HEK293 (cell line): Measurements from ENCODE around the gene ZNF579.

Source experiments
- CTCF ChIA-PET: fragments of 350-600 bp; formaldehyde crosslinking; extraction: SDS; loops from one replicate; lab custom pipeline; 2021; ENCODE audit warnings: antibody characterized with exemption; lab: Yijun Ruan, JAX
- POLR2A ChIA-PET: fragments of 300-600 bp; formaldehyde crosslinking; extraction: SDS; loops from one replicate; lab custom pipeline; 2020; ENCODE audit warnings: antibody characterized with exemption, inconsistent platforms; lab: Yijun Ruan, JAX
- H3K27ac ChIP-seq: fragments of 200-500 bp; sonication (Bioruptor generic); 2 replicates; pipeline ENCODE4 v1.5.1; 2014; ENCODE audit warnings: low read depth, low read length, control low read depth, inconsistent platforms; ENCODE audit errors: extremely low read depth
- H3K36me3 ChIP-seq, 2 experiments: fragments of 200-500 bp in 1 of 2; sonication (Bioruptor generic) in 1 of 2; 1 replicate in 1 of 2; 2 replicates in 1 of 2; pipeline ENCODE4 v1.5.1; 2014 to 2017; ENCODE audit warnings: inconsistent platforms in 2 of 2, low read length in 2 of 2; ENCODE audit not compliant: control insufficient read depth in 2 of 2, insufficient read depth in 1 of 2
- H3K4me1 ChIP-seq: fragments of 200-500 bp; sonication (Bioruptor generic); 2 replicates; pipeline ENCODE4 v1.5.1; 2014; ENCODE audit warnings: mild to moderate bottlenecking, low read length, inconsistent platforms; ENCODE audit not compliant: control insufficient read depth, insufficient read depth
- H3K4me3 ChIP-seq: 2 replicates; pipeline ENCODE4 v1.5.1; 2011; ENCODE audit warnings: low read depth, mild to moderate bottlenecking, control low read depth, low read length, moderate library complexity
- H3K9me3 ChIP-seq: fragments of 200-500 bp; sonication (Bioruptor generic); 2 replicates; pipeline ENCODE4 v1.5.1; 2014; ENCODE audit warnings: low read depth, low read length, inconsistent platforms; ENCODE audit not compliant: control insufficient read depth, insufficient read depth
- GLIS2 ChIP-seq: fragments of 450-650 bp; formaldehyde crosslinking; IDR thresholded peaks from 2 replicates; pipeline ENCODE4 v1.5.1; 2016; ENCODE audit warnings: missing biosample characterization, missing genetic modification characterization
- IKZF3 ChIP-seq: fragments of 450-650 bp; IDR thresholded peaks from 2 replicates; pipeline ENCODE4 v1.5.0; 2018; ENCODE audit warnings: missing biosample characterization, mild to moderate bottlenecking, missing genetic modification characterization, moderate library complexity
- PBX3 ChIP-seq: sonication (generic); formaldehyde crosslinking; IDR thresholded peaks from 2 replicates; pipeline ENCODE4 v1.8.1; 2022; ENCODE audit warnings: mild to moderate bottlenecking, moderate library complexity, missing genetic modification reagents
- PRDM6 ChIP-seq: fragments of 450-650 bp; formaldehyde crosslinking; IDR thresholded peaks from 2 replicates; pipeline ENCODE4 v1.5.1; 2017; ENCODE audit warnings: missing biosample characterization, missing genetic modification characterization
- SCRT1 ChIP-seq: fragments of 450-650 bp; formaldehyde crosslinking; IDR thresholded peaks from 2 replicates; pipeline ENCODE4 v1.5.1; 2016; ENCODE audit warnings: missing biosample characterization, missing genetic modification characterization, borderline replicate concordance
- SP2 ChIP-seq: fragments of 450-650 bp; formaldehyde crosslinking; IDR thresholded peaks from 2 replicates; pipeline ENCODE4 v1.5.1; 2016; ENCODE audit warnings: missing biosample characterization, missing genetic modification characterization
- SP7 ChIP-seq: fragments of 450-650 bp; formaldehyde crosslinking; IDR thresholded peaks from 2 replicates; pipeline ENCODE4 v1.5.1; 2016; ENCODE audit warnings: missing biosample characterization, missing genetic modification characterization
- TRIM28 ChIP-seq: IDR thresholded peaks from 2 replicates; pipeline ENCODE4 v1.6.1; 2011; ENCODE audit warnings: low read length, control low read depth, borderline replicate concordance
- WT1 ChIP-seq: fragments of 450-650 bp; formaldehyde crosslinking; IDR thresholded peaks from 2 replicates; pipeline ENCODE4 v1.5.1; 2016; ENCODE audit warnings: missing biosample characterization, missing genetic modification characterization
- YY2 ChIP-seq: fragments of 450-650 bp; formaldehyde crosslinking; IDR thresholded peaks from 2 replicates; pipeline ENCODE4 v1.5.1; 2016; ENCODE audit warnings: missing biosample characterization, missing genetic modification characterization
- ZBTB11 ChIP-seq: fragments of 450-650 bp; formaldehyde crosslinking; conservative IDR thresholded peaks from 2 replicates; pipeline ENCODE4 v1.5.1; 2016; ENCODE audit warnings: low read depth, missing biosample characterization, missing genetic modification characterization
- ZBTB20 ChIP-seq: fragments of 450-650 bp; formaldehyde crosslinking; IDR thresholded peaks from 2 replicates; pipeline ENCODE4 v1.5.1; 2016; ENCODE audit warnings: missing biosample characterization, missing genetic modification characterization
- ZBTB7A ChIP-seq: fragments of 450-650 bp; formaldehyde crosslinking; IDR thresholded peaks from 2 replicates; pipeline ENCODE4 v1.5.1; 2016; ENCODE audit warnings: low read depth, missing biosample characterization, missing genetic modification characterization
- ZFHX2 ChIP-seq: fragments of 450-650 bp; formaldehyde crosslinking; conservative IDR thresholded peaks from 2 replicates; pipeline ENCODE4 v1.5.1; 2016; ENCODE audit warnings: missing biosample characterization, missing genetic modification characterization
- ZNF140 ChIP-seq: fragments of 450-650 bp; formaldehyde crosslinking; IDR thresholded peaks from 2 replicates; pipeline ENCODE4 v1.5.1; 2016; ENCODE audit warnings: missing biosample characterization, missing genetic modification characterization
- ZNF221 ChIP-seq: fragments of 450-650 bp; formaldehyde crosslinking; IDR thresholded peaks from 2 replicates; pipeline ENCODE4 v1.5.1; 2017; ENCODE audit warnings: missing biosample characterization, missing genetic modification characterization, borderline replicate concordance
- ZNF223 ChIP-seq: fragments of 450-650 bp; formaldehyde crosslinking; IDR thresholded peaks from 2 replicates; pipeline ENCODE4 v1.5.1; 2016; ENCODE audit warnings: missing biosample characterization, missing genetic modification characterization
- ZNF266 ChIP-seq: fragments of 450-650 bp; formaldehyde crosslinking; IDR thresholded peaks from 2 replicates; pipeline ENCODE4 v1.5.1; 2016; ENCODE audit warnings: missing biosample characterization, missing genetic modification characterization, low read depth
- ZNF335 ChIP-seq: fragments of 450-650 bp; formaldehyde crosslinking; conservative IDR thresholded peaks from 2 replicates; pipeline ENCODE4 v1.5.1; 2016; ENCODE audit warnings: missing biosample characterization, missing genetic modification characterization
- ZNF449 ChIP-seq: fragments of 450-650 bp; formaldehyde crosslinking; IDR thresholded peaks from 2 replicates; pipeline ENCODE4 v1.5.1; 2017; ENCODE audit warnings: missing biosample characterization, mild to moderate bottlenecking, missing genetic modification characterization, moderate library complexity
- ZNF501 ChIP-seq: fragments of 450-650 bp; formaldehyde crosslinking; IDR thresholded peaks from 2 replicates; pipeline ENCODE4 v1.5.1; 2016; ENCODE audit warnings: missing biosample characterization, missing genetic modification characterization
- ZNF514 ChIP-seq: fragments of 450-650 bp; formaldehyde crosslinking; IDR thresholded peaks from 2 replicates; pipeline ENCODE4 v1.5.1; 2016; ENCODE audit warnings: missing biosample characterization, missing genetic modification characterization
- ZNF529 ChIP-seq: fragments of 450-650 bp; formaldehyde crosslinking; IDR thresholded peaks from 2 replicates; pipeline ENCODE4 v1.5.1; 2017; ENCODE audit warnings: missing genetic modification characterization, missing biosample characterization; ENCODE audit not compliant: insufficient replicate concordance
- ZNF585B ChIP-seq: fragments of 450-650 bp; formaldehyde crosslinking; IDR thresholded peaks from 2 replicates; pipeline ENCODE4 v1.5.1; 2016; ENCODE audit warnings: missing biosample characterization, missing genetic modification characterization
- ZNF623 ChIP-seq: fragments of 450-650 bp; formaldehyde crosslinking; IDR thresholded peaks from 2 replicates; pipeline ENCODE4 v1.5.1; 2016; ENCODE audit warnings: missing biosample characterization, missing genetic modification characterization
- ZNF660 ChIP-seq: fragments of 450-650 bp; IDR thresholded peaks from 2 replicates; pipeline ENCODE4 v1.5.1; 2018; ENCODE audit warnings: missing biosample characterization, mild to moderate bottlenecking, missing genetic modification characterization
- ZNF692 ChIP-seq: fragments of 450-650 bp; formaldehyde crosslinking; IDR thresholded peaks from 2 replicates; pipeline ENCODE4 v1.5.1; 2016; ENCODE audit warnings: missing biosample characterization, missing genetic modification characterization
- ZNF768 ChIP-seq: fragments of 450-650 bp; formaldehyde crosslinking; IDR thresholded peaks from 2 replicates; pipeline ENCODE4 v1.5.1; 2018; ENCODE audit warnings: missing biosample characterization, mild to moderate bottlenecking, missing genetic modification characterization
- ZSCAN23 ChIP-seq: fragments of 450-650 bp; formaldehyde crosslinking; IDR thresholded peaks from 2 replicates; pipeline ENCODE4 v1.5.1; 2016; ENCODE audit warnings: missing biosample characterization, missing genetic modification characterization

ZNF579 gene

GRCh38 chr19:55625004-55625326, 44.3 kb upstream of the ZNF579 start (continued):
- TF ChIP-seq YY2 (tag by site-specific recombination): no peak
- no peak for TF ChIP-seq ZNF585B (tag by site-specific recombination)
- no peak for TF ChIP-seq ZNF221 (tag by site-specific recombination)
- 0 out of 2 replicates have a peak, but pooled peaks have one; percentile 4 for TF ChIP-seq ZBTB11 (tag by site-specific recombination)
- TF ChIP-seq ZNF335 (tag by site-specific recombination): peak; percentile 7; the same call in 1 of the 2 replicates
- TF ChIP-seq ZFHX2 (tag by site-specific recombination): no peak; the same call in 1 of the 2 replicates
- no peak for TF ChIP-seq ZNF266 (tag by site-specific recombination)
- no peak for TF ChIP-seq ZNF449 (tag by site-specific recombination)
- no peak for TF ChIP-seq ZNF623 (tag by site-specific recombination)
- TF ChIP-seq ZSCAN23: no peak
- TF ChIP-seq WT1 (tag by site-specific recombination): no peak
- no peak for TF ChIP-seq ZBTB20
- TF ChIP-seq ZBTB7A (tag by site-specific recombination): no peak
- TF ChIP-seq ZNF501 (tag by site-specific recombination): no peak
- TF ChIP-seq SP7 (tag by site-specific recombination): peak; percentile 2; the same call in 1 of the 2 replicates
- TF ChIP-seq TRIM28: no peak
- no peak for TF ChIP-seq ZNF692 (tag by site-specific recombination)
- TF ChIP-seq SCRT1: no peak
- TF ChIP-seq ZNF529: no peak
- no peak for TF ChIP-seq GLIS2

GRCh38 chr19:55624109-55625003, 43.7 kb upstream of the ZNF579 start, which contains the start of gene ZNF784:
ZNF784 (minus strand) TSS chr19:55624566; CDS start chr19:55624561, 5 bp downstream.
- Histone ChIP-seq H3K4me3 (peak within 1 kb of the TSS; percentile 88), H3K9me3 (no peaks in the 10 kb centered on the region), H3K27ac (peak within 1 kb of the TSS; percentile 87), H3K4me1 (peaks cover 5% of the 10 kb centered on the region), H3K36me3 (peaks cover 0 to 5% of the 10 kb centered on the region in 2 experiments; a peak in 1 of 3 replicates)
- POLR2A ChIA-PET: interaction anchor here (0.6 to 9.1 kb wide), 40 partner anchors 8 to 1161 kb away, joined by 3 to 75 read pairs (median 4); partner anchors contain the start of genes CCDC106, DNAAF3, FIZ1 and ISOC2
- CTCF ChIA-PET: interaction anchor here (0.5 to 5.3 kb wide), 21 partner anchors 9 to 747 kb away, joined by 3 to 30 read pairs (median 4); partner anchors contain the start of gene ZNF865
- TF ChIP-seq YY2 (tag by site-specific recombination): 0 out of 2 replicates have a peak, but pooled peaks have one; percentile 29
- TF ChIP-seq ZNF223 (tag by site-specific recombination): no peak
- TF ChIP-seq ZNF514 (tag by site-specific recombination): no peak
- no peak for TF ChIP-seq ZNF768
- TF ChIP-seq PRDM6: no peak
- no peak for TF ChIP-seq ZNF140 (tag by site-specific recombination)
- 0 out of 2 replicates have a peak, but pooled peaks have one; percentile 30 for TF ChIP-seq ZNF660 (tag by site-specific recombination)
- peak; percentile 79 for TF ChIP-seq PBX3 (CRISPR knock-in tag)
- no peak for TF ChIP-seq IKZF3 (tag by site-specific recombination)
- TF ChIP-seq SP2 (tag by site-specific recombination): peak; percentile 79
